GM12892 (cell line): Measurements from ENCODE around the gene NFIX.

Source experiments
- DNase-seq: peaks from one replicate; pipeline ENCODE4 v3.0.0; 2011; ENCODE audit not compliant: insufficient read length
- FAIRE-seq: peaks from 2 replicates; lab custom pipeline; 2011; peaks lifted over from hg19 to GRCh38; lab: Jason Lieb, UNC
- POLR2A ChIP-seq: IDR thresholded peaks from 2 replicates; pipeline ENCODE4 v1.6.1; 2011; ENCODE audit warnings: low read depth, low read length, control low read depth
- POLR2AphosphoS5 ChIP-seq: IDR thresholded peaks from 2 replicates; pipeline ENCODE4 v1.6.1; 2011; ENCODE audit warnings: low read depth, low read length, control low read depth
- TAF1 ChIP-seq: IDR thresholded peaks from 2 replicates; pipeline ENCODE4 v1.6.1; 2011; ENCODE audit warnings: low read depth, mild to moderate bottlenecking, control low read depth, low read length, borderline replicate concordance

NFIX gene

DNA sequence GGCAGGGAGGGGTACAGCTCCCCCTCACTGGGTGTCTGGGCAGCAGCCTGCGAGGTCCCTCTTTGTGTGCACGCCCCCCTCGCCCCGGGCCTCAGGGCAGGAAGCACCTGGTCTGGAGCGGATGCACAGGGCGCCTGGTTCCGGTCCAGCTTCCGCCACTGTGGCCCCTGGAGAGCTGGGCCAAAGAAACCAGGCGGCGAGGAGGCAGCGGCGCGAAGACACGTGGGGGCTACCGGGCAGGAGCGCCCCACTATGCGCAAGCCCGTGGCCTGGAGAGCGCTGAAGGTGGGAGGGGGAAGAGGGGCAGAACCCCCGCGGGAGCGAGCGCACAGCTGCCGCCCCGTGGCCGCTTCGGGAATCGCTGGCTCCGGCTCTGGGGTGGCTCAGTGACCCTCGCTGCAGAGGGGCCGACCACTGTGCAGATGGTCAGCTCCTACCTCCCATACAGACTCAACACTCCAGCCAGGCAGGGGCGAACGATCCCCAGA lies 109.1 kb downstream of the NFIX start:
- FAIRE-seq (peak; percentile 97), DNase-seq (peak; percentile 83)
- TF ChIP-seq TAF1 (no peak), POLR2AphosphoS5 (no peak; the same call in 1 of the 2 replicates), POLR2A (peak; percentile 12; the same call in 1 of the 2 replicates)

DNA sequence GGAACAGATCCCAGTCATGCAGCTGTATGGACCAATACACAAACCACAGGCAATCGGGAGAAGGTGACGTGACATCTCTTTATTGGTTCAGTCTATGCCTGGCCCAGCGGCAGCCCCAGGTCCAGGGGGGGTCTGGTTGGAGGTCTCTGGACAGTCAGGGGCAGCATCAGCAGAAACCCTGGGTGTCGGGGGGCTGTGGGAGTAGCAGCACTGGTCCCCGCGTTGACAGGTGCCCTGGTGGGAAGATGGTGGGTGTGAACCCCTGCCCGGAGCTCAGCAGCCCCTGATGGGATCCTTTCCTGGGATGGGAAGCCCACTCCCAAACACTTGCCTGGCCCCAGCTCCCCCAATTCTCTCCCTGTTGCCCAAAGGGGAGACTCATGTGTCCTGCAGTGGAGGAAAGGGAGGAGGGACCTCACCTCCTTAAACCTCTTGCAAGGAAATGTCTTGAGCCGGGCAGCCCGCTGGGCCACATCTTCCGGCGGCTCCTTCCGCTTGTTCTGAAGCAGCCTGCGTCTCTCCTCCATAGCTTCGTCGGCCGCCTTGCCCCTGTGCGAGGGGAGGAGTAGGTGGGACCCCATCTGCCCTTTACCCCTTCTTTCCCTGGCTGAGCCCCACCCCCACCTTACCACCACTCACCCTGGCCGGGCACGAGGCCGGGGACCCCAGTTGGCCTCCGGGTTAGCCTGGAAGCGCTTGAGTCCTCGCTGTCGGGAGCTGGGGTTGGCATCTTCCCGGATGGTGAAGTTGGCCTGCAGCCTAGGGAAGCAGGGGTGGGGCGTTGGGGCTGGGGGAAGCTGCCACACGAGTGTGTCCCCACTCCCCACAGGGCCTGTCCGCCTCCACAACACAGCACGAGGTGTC lies 109.8 kb downstream of the NFIX start:
- FAIRE-seq (peak; percentile 62), DNase-seq (no peak)

DNA sequence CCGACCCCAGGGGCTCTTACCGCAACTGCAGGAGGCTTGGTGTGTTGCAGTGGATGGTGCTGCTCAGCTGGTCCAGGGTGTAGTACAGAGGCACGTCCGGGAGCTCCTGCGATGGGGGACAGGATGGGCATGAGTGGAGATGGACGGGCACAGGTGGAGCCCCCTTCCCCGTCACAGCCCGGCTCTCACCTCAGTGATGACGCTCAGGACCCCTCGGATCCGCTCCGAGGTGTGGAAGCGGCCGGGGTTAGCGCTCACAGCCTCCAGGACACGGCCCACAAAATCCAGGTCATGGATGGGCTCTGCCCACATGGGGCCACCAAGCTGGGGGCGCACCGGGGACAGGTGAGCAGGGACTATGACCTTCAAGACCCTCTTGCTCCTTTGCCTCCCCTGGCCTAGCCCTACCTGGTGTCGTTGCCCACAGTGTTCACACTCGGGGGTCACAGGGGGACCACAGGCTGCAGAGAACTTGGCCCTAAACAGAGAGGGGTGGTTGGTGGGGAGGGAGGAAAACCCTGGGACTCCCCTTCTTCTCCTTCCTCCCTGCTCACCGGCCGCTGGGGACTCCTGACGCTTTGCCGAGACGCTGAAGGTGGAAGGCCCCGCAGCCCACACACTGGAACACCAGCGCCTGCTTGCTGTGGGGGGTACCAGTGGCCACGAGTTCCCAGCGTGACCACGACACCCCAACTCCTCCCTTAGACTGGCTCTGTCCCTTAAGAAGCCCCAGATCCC lies 114.3 kb downstream of the NFIX start:
- no peak for DNase-seq
- no peak for FAIRE-seq
- no peak for TF ChIP-seq TAF1
- no peak for TF ChIP-seq POLR2A
- TF ChIP-seq POLR2AphosphoS5, result no peak

More for the DNA sequence above, 109.8 kb downstream of the NFIX start:
- TF ChIP-seq TAF1 (no peak), POLR2AphosphoS5 (peak; percentile 38; the same call in 1 of the 2 replicates), POLR2A (peak; percentile 8)

DNA sequence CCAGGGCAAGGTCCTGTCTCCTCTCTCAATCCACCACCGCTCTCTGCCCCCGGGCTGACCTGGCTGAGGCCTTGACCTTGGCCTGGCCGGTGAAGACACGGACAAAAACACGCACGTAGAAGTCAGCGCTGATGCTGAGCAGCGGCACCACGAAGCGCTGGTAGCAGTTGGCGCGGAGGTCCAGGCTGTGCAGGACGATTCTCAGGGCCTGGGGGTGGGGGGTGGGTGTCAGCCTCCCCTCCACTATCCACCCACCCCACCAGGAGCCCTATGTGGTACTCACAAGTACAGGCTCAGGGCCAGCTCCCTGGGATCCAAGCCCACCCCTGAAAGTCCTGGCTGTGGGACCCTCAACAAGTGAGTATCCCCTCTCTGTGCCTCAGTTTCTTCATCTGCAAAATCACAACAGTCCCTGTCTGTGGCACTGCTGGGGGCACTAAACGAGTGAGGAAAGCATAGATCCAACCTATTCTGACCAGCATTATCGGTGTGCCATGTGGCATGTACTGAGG lies 114.9 kb downstream of the NFIX start:
- peak; percentile 34; the same call in 1 of the 2 replicates for TF ChIP-seq POLR2AphosphoS5
- no peak for TF ChIP-seq TAF1
- FAIRE-seq (no peak), DNase-seq (no peak)

DNA sequence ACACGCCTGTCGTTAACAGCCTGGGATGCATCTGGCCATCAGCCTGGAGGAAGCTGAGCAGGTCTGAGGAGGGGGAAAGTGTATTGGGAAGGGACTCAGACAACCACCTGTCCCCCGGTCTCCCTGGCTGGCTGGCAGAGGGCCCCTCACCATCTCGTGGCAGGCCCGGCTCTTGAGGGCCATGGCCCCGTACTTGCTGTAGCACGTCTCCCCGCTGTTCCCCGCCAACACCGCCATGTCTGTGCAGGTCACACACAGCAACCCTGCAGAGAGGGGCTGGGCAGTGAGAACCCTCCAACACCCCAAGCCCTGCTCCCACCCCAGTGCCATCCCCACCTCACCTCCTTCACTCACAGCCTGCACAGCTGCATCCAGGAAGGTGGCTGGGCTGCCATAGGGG lies 117.3 kb downstream of the NFIX start:
- DNase-seq, result no peak
- no peak for TF ChIP-seq TAF1
- TF ChIP-seq POLR2A, result no peak
- TF ChIP-seq POLR2AphosphoS5, result no peak

DNA sequence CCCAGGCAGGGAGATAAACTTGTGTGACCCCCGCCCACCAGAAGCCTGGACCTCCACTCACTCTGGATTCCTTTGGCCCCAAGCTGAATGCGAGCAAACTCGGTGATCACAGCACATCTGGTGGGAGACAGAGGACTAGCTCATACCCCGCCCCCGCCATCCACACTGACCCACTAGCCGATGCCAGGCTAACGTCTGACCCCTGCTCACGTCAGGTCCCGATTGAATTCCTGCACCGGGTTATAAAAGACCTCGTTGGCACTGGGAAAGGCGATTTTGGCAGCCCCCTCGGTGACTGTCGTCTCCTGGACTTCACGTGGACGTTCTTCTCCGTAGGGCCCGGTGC lies 120.6 kb downstream of the NFIX start:
- TF ChIP-seq TAF1 (no peak), POLR2A (no peak), POLR2AphosphoS5 (no peak)
- FAIRE-seq, result no peak

More for the DNA sequence above, 117.3 kb downstream of the NFIX start:
- no peak for FAIRE-seq

DNA sequence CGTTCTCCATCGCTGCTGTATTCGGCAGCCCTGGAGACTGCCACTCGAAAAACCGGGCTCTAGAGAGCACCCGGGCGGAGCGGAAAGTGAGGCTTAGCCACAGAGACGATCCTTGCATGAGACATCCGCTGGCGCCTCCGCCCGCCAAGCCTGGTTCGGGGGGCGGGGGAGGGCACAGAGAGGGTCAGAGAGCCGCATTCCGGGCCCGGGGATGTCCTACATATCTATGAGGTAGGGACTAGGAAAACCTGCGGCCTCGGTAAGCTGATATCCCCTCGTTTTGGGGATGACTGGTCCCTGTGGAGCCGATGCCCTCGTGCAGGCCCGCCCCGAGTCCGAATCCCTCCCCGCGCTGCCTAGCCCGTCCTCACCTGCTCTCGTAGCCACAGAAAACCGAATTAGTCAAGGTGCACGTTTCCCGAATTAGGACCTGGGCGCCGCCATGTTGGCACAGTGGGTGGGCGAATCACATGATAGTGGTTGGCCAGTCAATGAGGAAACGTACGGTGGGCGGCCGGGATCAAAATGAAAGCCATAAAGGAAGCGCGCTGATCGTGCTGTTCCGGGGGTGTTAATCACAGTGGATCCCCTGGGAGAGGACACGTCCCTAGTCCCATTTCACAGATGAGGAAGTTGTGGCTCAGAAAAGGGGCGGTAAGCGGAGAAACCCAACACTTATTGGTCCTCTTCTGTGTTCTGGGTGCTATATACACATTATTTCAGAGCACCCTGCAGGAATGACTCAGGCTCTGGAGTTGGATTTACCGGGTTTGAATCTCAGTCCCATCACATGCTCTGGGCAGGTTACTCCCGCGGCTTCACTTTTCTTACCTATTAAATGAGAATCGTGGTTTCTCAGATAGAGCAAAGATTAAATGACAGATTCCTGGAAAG lies 121.3 kb downstream of the NFIX start, which contains the start of gene TRMT1:
TRMT1 (minus strand) TSS at position 459 of the 894 bp plus-strand sequence; CDS start at position 118, 341 bp downstream.
- TF ChIP-seq POLR2AphosphoS5 (peak; percentile 33; the same call in 1 of the 2 replicates), POLR2A (peak; percentile 46; the same call in 1 of the 2 replicates), TAF1 (no peak)
- DNase-seq, result peak; percentile 92
- FAIRE-seq, result peak; percentile 94

More for the DNA sequence above, 120.6 kb downstream of the NFIX start:
- DNase-seq, result no peak

DNA sequence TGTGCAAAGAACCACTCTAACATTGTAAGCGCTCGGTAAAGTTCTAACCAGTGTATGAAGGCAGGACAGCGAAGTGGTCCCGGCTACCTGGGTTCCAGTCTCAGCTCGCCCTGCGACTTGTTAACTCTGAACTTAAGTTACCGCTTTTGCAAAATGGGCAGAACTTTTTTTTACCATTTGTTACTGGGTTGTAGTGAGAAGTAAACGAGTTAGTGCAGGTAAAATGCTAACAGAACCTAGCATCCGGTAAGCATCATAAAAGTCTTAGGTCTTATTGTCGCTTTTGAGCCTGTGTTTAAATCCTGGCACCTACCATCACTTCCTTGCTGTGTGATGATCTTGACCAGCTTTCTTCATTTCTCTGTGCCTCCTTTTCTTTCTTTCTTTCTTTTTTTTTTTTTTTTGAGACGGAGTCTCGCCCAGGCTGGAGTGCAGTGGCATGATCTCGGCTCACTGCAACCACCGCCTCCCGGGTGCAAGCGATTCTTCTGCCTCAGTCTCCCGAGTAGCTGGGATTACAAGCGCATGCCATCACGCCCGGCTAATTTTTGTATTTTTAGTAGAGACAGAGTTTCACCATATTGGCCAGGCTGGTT lies 122.0 kb downstream of the NFIX start:
- TF ChIP-seq POLR2AphosphoS5, result no peak
- TF ChIP-seq TAF1, result no peak
- no peak for TF ChIP-seq POLR2A
- FAIRE-seq (no peak), DNase-seq (no peak)

DNA sequence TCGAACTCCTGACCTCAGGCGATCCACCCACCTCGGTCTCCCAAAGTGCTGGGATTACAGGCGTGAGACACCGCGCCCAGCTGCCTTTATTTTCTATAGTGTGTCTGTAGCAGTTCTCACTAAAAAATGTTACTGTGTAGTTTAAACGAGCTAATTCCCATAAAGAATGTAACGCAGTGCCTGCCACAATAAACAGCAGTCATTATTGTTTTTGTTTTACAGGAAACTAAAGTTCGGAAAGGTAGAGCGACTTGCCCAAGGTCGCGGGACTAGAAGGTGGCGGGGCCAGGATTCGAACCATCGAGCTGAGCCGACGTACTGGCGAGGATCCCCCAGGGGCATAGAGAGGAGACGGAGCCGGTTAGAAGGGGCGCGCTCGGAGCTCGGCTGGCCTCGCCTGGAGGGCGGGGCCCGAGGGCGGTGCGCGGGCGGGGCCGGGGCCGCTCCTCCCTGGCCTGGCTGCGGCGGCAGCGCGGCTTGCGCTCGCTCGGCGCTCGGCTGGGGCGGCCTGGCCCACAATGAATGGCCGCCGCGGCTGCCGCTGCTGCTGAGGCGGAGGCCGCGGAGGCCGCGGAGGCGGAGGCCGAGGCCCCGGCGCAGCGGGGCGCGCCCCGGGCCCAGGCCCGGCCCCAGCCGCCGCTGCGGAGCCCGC lies 122.6 kb downstream of the NFIX start, which contains the start of gene NACC1:
NACC1 (plus strand) TSS at position 493 of the 652 bp plus-strand sequence. CDS start 16,944 bp downstream, outside the sequence.
- TF ChIP-seq POLR2A (no peak), TAF1 (peak; percentile 82; the same call in 1 of the 2 replicates), POLR2AphosphoS5 (no peak)
- peak; percentile 97 for DNase-seq
- peak; percentile 95 for FAIRE-seq
